ENCODE results near the gene NOS1AP. TPM values are rescaled to one million over a fixed set of nuclear protein-coding genes. Genes with fewer than 3 reads are reported as not detected.
A peak's percentile ranks its signal among the peaks of the same experiment; 100 is the strongest.

Gene NOS1AP
- total RNA-seq, 4 donors from 2014 or later: 8.5 to 34.8 (median 14.1) TPM

DNA sequence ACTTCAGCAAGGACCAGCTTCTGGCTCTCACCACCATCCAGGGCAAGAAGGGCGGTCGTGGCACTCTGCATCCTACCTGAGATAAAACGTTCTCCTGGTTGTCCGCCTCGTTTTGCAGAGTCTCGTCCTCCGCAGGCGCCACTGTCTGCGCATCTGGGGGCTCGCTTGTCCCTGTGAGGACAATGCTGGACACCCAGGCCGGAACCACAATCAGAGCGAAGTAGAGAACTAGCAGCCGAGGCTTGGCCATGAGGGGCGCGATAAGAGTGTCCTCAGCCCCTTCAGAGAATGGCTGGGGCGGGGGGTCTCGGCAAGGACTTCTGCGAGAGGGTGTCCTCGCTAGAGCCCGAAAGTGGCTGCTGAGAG lies 46.3 kb upstream of the NOS1AP start:
- peaks cover 16% of the 10 kb centered on the region for H3K27me3 ChIP-seq
- in situ Hi-C loops (cut with MboI; ENCODE audit: low pct_ligation_motif_present in 1 of 4, low pct_unique_long_range_greater_than_20kb in 1 of 4, low sequenced_read_pairs in 3 of 4): loop anchor here in 1 of 4 donors (10.0 kb wide), 1 partner anchor 228 kb away; no protein-coding TSS in a partner anchor
- peak overlapping the region; percentile 37 to 64 (median 54) for H3K4me3 ChIP-seq
- H3K4me1 ChIP-seq: peaks cover 3 to 20% (median 14%) of the 10 kb centered on the region in 4 donors
- no peak for DNase-seq
- no peaks in the 10 kb centered on the region for H3K9me3 ChIP-seq
- WGBS, 2 donors (ENCODE audit: low coverage in 1 of 2): 55% methylated on average over 18 of the region's 20 CpGs; no CpG with 5 or more reads in 1 of the 2 donors
- peak overlapping the region; percentile 30 to 84 (median 68) for H3K27ac ChIP-seq
- no peaks in the 10 kb centered on the region for H3K36me3 ChIP-seq
- no peak for TF ChIP-seq POLR2A (IDR thresholded peaks at IDR 0.05)
- intact Hi-C loops (cut with DNase I; ENCODE audit: low total_unique reads): loop anchor here (10.0 kb wide), 1 partner anchor 138 kb away; no protein-coding TSS in a partner anchor

DNA sequence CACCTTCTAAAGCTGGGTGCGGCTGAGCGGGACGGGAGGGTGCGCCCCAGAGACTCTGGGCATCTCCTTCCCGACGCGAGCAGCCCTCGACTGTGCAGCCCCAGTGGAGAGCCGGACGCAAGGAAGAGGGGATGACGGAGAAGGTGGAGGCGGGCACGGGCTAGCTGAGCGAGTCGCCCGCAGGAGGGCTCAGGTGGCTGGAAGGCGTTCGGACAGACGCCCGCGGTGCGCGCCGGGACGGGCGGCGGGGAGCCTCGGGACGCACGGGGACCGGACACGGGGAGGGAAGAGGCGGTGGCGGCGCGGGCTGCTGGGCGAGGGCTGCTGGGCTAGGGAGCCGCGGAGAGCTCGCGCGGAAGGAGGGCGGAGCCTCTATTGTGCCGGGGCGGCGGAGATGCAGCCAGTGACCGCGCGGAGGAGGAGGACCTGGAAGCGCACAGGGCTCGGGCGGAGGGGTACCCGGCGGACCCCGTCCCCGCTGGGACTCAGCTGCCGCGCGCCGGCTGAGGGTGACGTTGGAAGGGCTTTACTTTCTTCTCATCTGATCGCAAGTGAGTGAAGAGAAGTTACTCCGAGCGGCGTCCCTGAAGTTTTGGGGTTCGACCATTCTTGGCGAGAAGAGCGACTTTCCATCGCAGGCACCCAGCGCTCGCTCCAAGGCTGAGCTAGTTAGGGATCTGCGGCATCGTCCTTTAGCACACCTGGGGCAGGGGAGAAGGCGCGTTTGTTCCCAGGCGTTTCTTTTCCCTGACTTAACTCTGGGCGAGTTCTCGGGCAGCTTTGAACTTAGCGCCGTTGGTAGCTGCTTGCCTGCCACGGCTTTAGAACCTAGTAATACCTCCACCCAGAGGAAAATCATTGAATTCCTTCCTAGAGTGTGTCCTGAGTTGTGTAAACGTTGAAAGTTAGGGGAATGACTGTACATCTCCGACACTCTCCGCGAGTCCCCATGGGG lies 45.7 kb upstream of the NOS1AP start, which contains the start of gene OLFML2B:
Gene OLFML2B, minus strand, starts transcription at position 323 of the 955 bp plus-strand sequence. CDS start 439 bp downstream, outside the sequence.
- Histone ChIP-seq H3K4me3 (peak within 1 kb of the TSS; percentile 37 to 64 (median 54)), H3K9me3 (no peaks in the 10 kb centered on the region), H3K4me1 (peaks cover 3 to 20% (median 14%) of the 10 kb centered on the region in 4 donors), H3K27me3 (peaks cover 21% of the 10 kb centered on the region), H3K27ac (peak within 1 kb of the TSS; percentile 30 to 84 (median 68)), H3K36me3 (no peaks in the 10 kb centered on the region)
- intact Hi-C loops (cut with DNase I; ENCODE audit: low total_unique reads) (loop anchor here (10.0 kb wide), 1 partner anchor 139 kb away; no protein-coding TSS in a partner anchor), in situ Hi-C loops (cut with MboI; ENCODE audit: low pct_ligation_motif_present in 1 of 4, low pct_unique_long_range_greater_than_20kb in 1 of 4, low sequenced_read_pairs in 3 of 4) (loop anchor here in 1 of 4 donors (10.0 kb wide), 1 partner anchor 229 kb away; no protein-coding TSS in a partner anchor)
- peak; percentile 60 for DNase-seq
- peak; percentile 25 for TF ChIP-seq POLR2A (IDR thresholded peaks at IDR 0.05)
- TF ChIP-seq, protein P1, sequence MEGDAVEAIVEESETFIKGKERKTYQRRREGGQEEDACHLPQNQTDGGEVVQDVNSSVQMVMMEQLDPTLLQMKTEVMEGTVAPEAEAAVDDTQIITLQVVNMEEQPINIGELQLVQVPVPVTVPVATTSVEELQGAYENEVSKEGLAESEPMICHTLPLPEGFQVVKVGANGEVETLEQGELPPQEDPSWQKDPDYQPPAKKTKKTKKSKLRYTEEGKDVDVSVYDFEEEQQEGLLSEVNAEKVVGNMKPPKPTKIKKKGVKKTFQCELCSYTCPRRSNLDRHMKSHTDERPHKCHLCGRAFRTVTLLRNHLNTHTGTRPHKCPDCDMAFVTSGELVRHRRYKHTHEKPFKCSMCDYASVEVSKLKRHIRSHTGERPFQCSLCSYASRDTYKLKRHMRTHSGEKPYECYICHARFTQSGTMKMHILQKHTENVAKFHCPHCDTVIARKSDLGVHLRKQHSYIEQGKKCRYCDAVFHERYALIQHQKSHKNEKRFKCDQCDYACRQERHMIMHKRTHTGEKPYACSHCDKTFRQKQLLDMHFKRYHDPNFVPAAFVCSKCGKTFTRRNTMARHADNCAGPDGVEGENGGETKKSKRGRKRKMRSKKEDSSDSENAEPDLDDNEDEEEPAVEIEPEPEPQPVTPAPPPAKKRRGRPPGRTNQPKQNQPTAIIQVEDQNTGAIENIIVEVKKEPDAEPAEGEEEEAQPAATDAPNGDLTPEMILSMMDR (IDR thresholded peaks at IDR 0.05): no peak
- peak in 1 of 3 donors; percentile 12 for TF ChIP-seq POLR2AphosphoS5 (IDR thresholded peaks at IDR 0.05)
- no peak for TF ChIP-seq EP300 (IDR thresholded peaks at IDR 0.05; ENCODE audit: low read depth)
- 1% methylated on average over 78 of the region's 85 CpGs; no CpG with 5 or more reads in 1 of the 2 donors for WGBS, 2 donors (ENCODE audit: low coverage in 1 of 2)

DNA sequence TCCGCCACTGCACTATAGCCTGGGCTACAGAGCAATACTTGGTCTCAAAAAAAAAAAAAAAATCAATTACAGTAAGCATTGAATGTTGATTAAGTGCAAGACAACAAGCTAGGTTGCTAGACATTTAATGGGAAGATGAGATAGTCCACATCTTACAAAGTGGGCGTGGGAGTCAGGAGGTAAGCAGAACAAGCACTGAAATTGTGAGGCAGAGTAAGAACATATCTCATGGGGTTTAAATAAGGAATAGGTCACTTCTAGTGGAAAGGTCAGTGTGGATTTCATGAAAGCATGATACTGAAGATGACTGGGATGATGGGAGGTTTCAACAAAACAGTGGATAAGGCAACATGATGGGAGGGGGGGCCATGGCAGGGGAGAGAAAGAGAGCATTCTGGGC lies 44.0 kb upstream of the NOS1AP start:
- 78 to 93% methylated on average over 2 of the region's 2 CpGs for WGBS, 2 donors (ENCODE audit: low coverage in 1 of 2)
- intact Hi-C loops (cut with DNase I; ENCODE audit: low total_unique reads) (loop anchor here (10.0 kb wide), 1 partner anchor 141 kb away; no protein-coding TSS in a partner anchor), in situ Hi-C loops (cut with MboI; ENCODE audit: low pct_ligation_motif_present in 1 of 4, low pct_unique_long_range_greater_than_20kb in 1 of 4, low sequenced_read_pairs in 3 of 4) (loop anchor here in 2 of 4 donors (10.0 to 25.0 kb wide), 2 partner anchors 231 to 238 kb away; no protein-coding TSS in a partner anchor)
- no peak for DNase-seq
- peaks cover 21% of the 10 kb centered on the region for H3K27me3 ChIP-seq
- no peaks in the 10 kb centered on the region for H3K36me3 ChIP-seq
- no peak for TF ChIP-seq POLR2A (IDR thresholded peaks at IDR 0.05)
- TF ChIP-seq EP300 (IDR thresholded peaks at IDR 0.05; ENCODE audit: low read depth): no peak
- H3K4me3 ChIP-seq: no peak overlapping the region
- H3K4me1 ChIP-seq: peaks cover 3 to 20% (median 12%) of the 10 kb centered on the region in 4 donors
- H3K9me3 ChIP-seq: no peaks in the 10 kb centered on the region
- no peak overlapping the region for H3K27ac ChIP-seq

DNA sequence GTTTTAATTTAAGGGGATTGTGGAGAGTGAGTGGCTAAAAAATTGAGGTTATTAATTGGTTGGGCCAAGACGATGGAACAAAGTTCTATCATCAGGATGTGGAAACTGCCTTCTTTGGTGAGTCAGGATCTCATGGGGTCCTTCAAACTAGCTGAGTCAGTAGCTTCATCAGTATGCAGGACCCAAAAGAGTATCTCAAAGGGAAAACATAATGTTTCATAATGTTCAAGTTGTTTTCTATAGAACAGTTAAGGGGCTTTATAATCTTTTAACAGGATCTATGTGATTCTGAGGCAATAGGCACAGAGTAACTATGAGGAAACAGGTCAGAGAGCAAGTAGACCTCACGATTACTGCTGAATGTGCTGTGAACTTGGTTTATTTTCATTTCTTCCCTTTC lies 42.6 kb upstream of the NOS1AP start:
- in situ Hi-C loops (cut with MboI; ENCODE audit: low pct_ligation_motif_present in 1 of 4, low pct_unique_long_range_greater_than_20kb in 1 of 4, low sequenced_read_pairs in 3 of 4) (loop anchor here in 2 of 4 donors (10.0 to 25.0 kb wide), 2 partner anchors 232 to 240 kb away; no protein-coding TSS in a partner anchor), intact Hi-C loops (cut with DNase I; ENCODE audit: low total_unique reads) (loop anchor here (10.0 kb wide), 1 partner anchor 142 kb away; no protein-coding TSS in a partner anchor)
- 52 to 57% methylated on average over 2 of the region's 2 CpGs for WGBS, 2 donors (ENCODE audit: low coverage in 1 of 2)
- DNase-seq: no peak
- H3K4me3 ChIP-seq: no peak overlapping the region
- TF ChIP-seq POLR2AphosphoS5 (IDR thresholded peaks at IDR 0.05) (no peak), EP300 (IDR thresholded peaks at IDR 0.05; ENCODE audit: low read depth) (no peak), POLR2A (IDR thresholded peaks at IDR 0.05) (no peak)
- TF ChIP-seq, protein P1 (IDR thresholded peaks at IDR 0.05): no peak
- H3K36me3 ChIP-seq: no peaks in the 10 kb centered on the region
- H3K27ac ChIP-seq: no peak overlapping the region
- H3K27me3 ChIP-seq: peaks cover 21% of the 10 kb centered on the region
- H3K9me3 ChIP-seq: no peaks in the 10 kb centered on the region
- peaks cover 3 to 12% (median 7%) of the 10 kb centered on the region in 4 donors for H3K4me1 ChIP-seq

Measured in transverse colon (tissue), 4 donors.